Heart left ventricle (tissue), 16 donors: ENCODE measurements around the gene SESN1. TPM values are rescaled to one million over a fixed set of nuclear protein-coding genes. Genes with fewer than 3 reads are reported as not detected.

Experiments used
- ATAC-seq, 4 donors: fragments of 200-7000 bp; cut with Tn5 transposase; one replicate each; pipeline ENCODE4 v1.9.1; 2020 to 2022; ENCODE audit warnings: moderate library complexity in 4 of 4, mild to moderate bottlenecking in 3 of 4, moderate number of reproducible peaks in 1 of 4
- DNase-seq, 5 donors: peaks; one replicate each; pipeline ENCODE4 v3.0.0-alpha.2; 2020
- H3K27ac ChIP-seq, 12 donors: fragments of 200-600 bp; sonication (generic) in 4 of 12; one replicate each; pipeline versions ENCODE4 v1.5.0 to v1.8.0; 2016 to 2022; ENCODE audit warnings: mild to moderate bottlenecking in 2 of 12
- H3K27me3 ChIP-seq, 9 donors: fragments of 200-600 bp; sonication (generic) in 2 of 9; one replicate each; pipeline versions ENCODE4 v1.5.1 to v1.8.0; 2016 to 2022; ENCODE audit warnings: mild to moderate bottlenecking in 3 of 9
- H3K36me3 ChIP-seq, 9 donors: fragments of 200-600 bp; sonication (generic) in 2 of 9; one replicate each; pipeline versions ENCODE4 v1.5.0 to v1.8.0; 2018 to 2022; ENCODE audit warnings: mild to moderate bottlenecking in 2 of 9
- H3K4me1 ChIP-seq, 12 donors: fragments of 200-600 bp; sonication (generic) in 4 of 12; one replicate each; pipeline versions ENCODE4 v1.5.0 to v1.8.0; 2016 to 2022; ENCODE audit warnings: mild to moderate bottlenecking in 3 of 12
- H3K4me3 ChIP-seq, 12 donors: fragments of 200-600 bp; sonication (generic) in 4 of 12; one replicate each; pipeline versions ENCODE4 v1.5.0 to v1.8.0; 2017 to 2022; ENCODE audit warnings: mild to moderate bottlenecking in 9 of 12, moderate library complexity in 4 of 12
- H3K9me3 ChIP-seq, 12 donors: fragments of 200-600 bp; sonication (generic) in 4 of 12; one replicate each; pipeline versions ENCODE4 v1.5.0 to v1.8.0; 2016 to 2022; ENCODE audit warnings: mild to moderate bottlenecking in 1 of 12
- CTCF ChIP-seq, 12 donors: fragments of 200-600 bp; sonication (generic) in 4 of 12; IDR thresholded peaks; one replicate each; pipeline versions ENCODE4 v1.5.0 to v1.8.0; 2018 to 2022; ENCODE audit warnings: antibody characterized with exemption in 12 of 12, mild to moderate bottlenecking in 5 of 12
- POLR2A ChIP-seq, 2 donors: fragments of 450-650 bp; IDR thresholded peaks; one replicate each; pipeline ENCODE4 v1.6.1; 2017; ENCODE audit warnings: antibody characterized with exemption in 2 of 2, mild to moderate bottlenecking in 2 of 2, moderate library complexity in 2 of 2
- WGBS, 4 donors: extraction: QIAGEN DNeasy Blood & Tissue Kit in 2 of 4; methylation state at CpG; one replicate each; pipeline versions ENCODE4 v1.1.5 to v1.1.7; 2013 to 2018; 5-methylcytosine and 5-hydroxymethylcytosine counted together
- intact Hi-C, 10 donors: fragments of 100-400 bp; cut with DNase I; formaldehyde crosslinking; loops; one replicate each; pipeline versions ENCODE4 v1.11.1 to v1.14.2; 2022
- polyA plus RNA-seq, 2 donors: library from polyadenylated mRNA; stranded (reverse); fragments of 200-250 nt; gene quantifications; one replicate each; pipeline ENCODE4 v1.2.3, GENCODE V29; 2013
- total RNA-seq, 9 donors: library from RNA; depleted of rRNA in 2 of 9; stranded (reverse); fragments of >200 nt in 2 of 9; fragmentation: NEBNext Ultra II Directional in 3 of 9; extraction: Animal tissue kit (Norgen Biotek cat#: 25700) in 3 of 9; gene quantifications; one replicate each; pipeline versions ENCODE4 v1.1.0 to v1.2.4, GENCODE V29; 2016 to 2023
- donor health status: ischemic (EF 13 %, LVEDD 7.1; RV severe dilation, severe dysfunction).
- donor health status: healthy with polysubstance abuse.
- donor health status: DM: no; HTN: yes; CAD: no.
- donor health status: DM: no; HTN: no; CAD: no.
- donor health status: ischemic (EF 25% LVEDD 6.9; RV normal size, moderate dysfunction).
- donor health status: ischemic (EF 25% LVEDD 5.7; RV mildly dilated, moderate dysfunction).
- donor health status: healthy.
- donor health status: DM: yes; HTN: yes; CAD: no.
- donor health status: ischemic (EF 35%, LVEDD 5.7; RV mildly dilated, moderate dysfunction).
- donor health status: nonischemic (EF 11% LVEDD 7.7; RV severe dilation, severe dysfunction).
- donor health status: DM: yes; HTN: yes; CAD: no.
- donor health status: PGD.
- donor health status: ischemic (EF 29% LVEDD 5.4; RV normal size, mild dysfunction).
- donor health status: nonischemic (EF 23%, LVEDD 6.1; RV moderate dilation, normal function).

The SESN1 gene
- total and polyA plus RNA-seq, 11 donors, result 22.5 to 63.2 (median 34.6) TPM

GRCh38 chr6:108953681-108954080 is 141.0 kb downstream of the SESN1 start:
- no peaks in the 10 kb centered on the region for H3K27me3 ChIP-seq
- H3K9me3 ChIP-seq, result no peaks in the 10 kb centered on the region
- no peak for DNase-seq
- TF ChIP-seq CTCF (IDR thresholded peaks at IDR 0.05) (no peak), POLR2A (IDR thresholded peaks at IDR 0.05) (no peak)
- H3K36me3 ChIP-seq, result no peaks in the 10 kb centered on the region
- intact Hi-C loops, result no loop called here
- no peak for ATAC-seq
- peaks cover 0 to 17% (median 3%) of the 10 kb centered on the region in 12 donors for H3K4me1 ChIP-seq
- H3K4me3 ChIP-seq, result no peak overlapping the region
- no peak overlapping the region for H3K27ac ChIP-seq

- Histone ChIP-seq H3K27me3 (no peaks in the 10 kb centered on the region), H3K9me3 (no peaks in the 10 kb centered on the region), H3K4me3 (no peak overlapping the region), H3K36me3 (no peaks in the 10 kb centered on the region), H3K27ac (peak overlapping the region in 1 of 12 donors; percentile 32), H3K4me1 (peaks cover 0 to 21% (median 11%) of the 10 kb centered on the region in 12 donors)
- 72 to 88% (median 79%) methylated on average over 27 of the region's 27 CpGs for WGBS, 4 donors
- ATAC-seq, result no peak
- no peak for DNase-seq
- intact Hi-C loops, result no loop called here
- TF ChIP-seq POLR2A (IDR thresholded peaks at IDR 0.05) (no peak), CTCF (IDR thresholded peaks at IDR 0.05) (no peak)
These were observed 141.7 kb downstream of the SESN1 start for GRCh38 chr6:108952776-108953486.

- WGBS, 4 donors, result 77 to 90% (median 79%) methylated on average over 16 of the region's 16 CpGs
- Histone ChIP-seq H3K36me3 (no peaks in the 10 kb centered on the region), H3K4me3 (no peak overlapping the region), H3K27me3 (no peaks in the 10 kb centered on the region), H3K4me1 (peaks cover 5 to 36% (median 25%) of the 10 kb centered on the region in 12 donors), H3K9me3 (no peaks in the 10 kb centered on the region), H3K27ac (no peak overlapping the region)
- no peak for TF ChIP-seq CTCF (IDR thresholded peaks at IDR 0.05)
- no peak for TF ChIP-seq POLR2A (IDR thresholded peaks at IDR 0.05)
- no peak for DNase-seq
- no peak for ATAC-seq
- intact Hi-C loops, result no loop called here
These were observed 143.2 kb downstream of the SESN1 start for GRCh38 chr6:108951351-108951953.

- 33 to 38% (median 35%) methylated on average over 7 of the region's 7 CpGs for WGBS, 4 donors
- H3K36me3 ChIP-seq, result no peaks in the 10 kb centered on the region
- TF ChIP-seq POLR2A (IDR thresholded peaks at IDR 0.05), result no peak
- no peak for TF ChIP-seq CTCF (IDR thresholded peaks at IDR 0.05)
- peaks cover 12 to 63% (median 57%) of the 10 kb centered on the region in 12 donors for H3K4me1 ChIP-seq
- intact Hi-C loops, result loop anchor here in 9 of 10 donors (5.0 to 10.0 kb wide), 9 partner anchors 51 to 391 kb away; no protein-coding TSS in a partner anchor
- H3K9me3 ChIP-seq, result no peaks in the 10 kb centered on the region
- H3K4me3 ChIP-seq, result no peak overlapping the region
- DNase-seq (peak in 2 of 5 donors; percentile 52 to 65), ATAC-seq (no peak)
- H3K27ac ChIP-seq, result peak overlapping the region; percentile 83 to 97 (median 94)
- H3K27me3 ChIP-seq, result no peaks in the 10 kb centered on the region
These were observed 146.4 kb downstream of the SESN1 start for GRCh38 chr6:108948181-108948661.
